Ascending aorta (tissue), 2 donors: ENCODE measurements around the gene TMED10. TPM values are rescaled to one million over a fixed set of nuclear protein-coding genes. Genes with fewer than 3 reads are reported as not detected.

Source experiments
- DNase-seq, 2 donors: peaks; one replicate each; pipeline ENCODE4 v3.0.0-alpha.2; 2019; ENCODE audit warnings: low spot score in 2 of 2
- H3K27ac ChIP-seq, 2 donors: fragments of 200-600 bp; sonication (generic); one replicate each; pipeline ENCODE4 v1.5.1; 2016 to 2017; ENCODE audit warnings: mild to moderate bottlenecking in 1 of 2
- H3K27me3 ChIP-seq: fragments of 200-600 bp; sonication (generic); one replicate; pipeline ENCODE4 v1.5.1; 2017
- H3K36me3 ChIP-seq, 2 donors: fragments of 200-600 bp; sonication (generic); one replicate each; pipeline ENCODE4 v1.5.1; 2016
- H3K4me1 ChIP-seq, 2 donors: fragments of 200-600 bp; sonication (generic); one replicate each; pipeline ENCODE4 v1.5.1; 2016 to 2017; ENCODE audit warnings: mild to moderate bottlenecking in 1 of 2
- H3K4me3 ChIP-seq, 2 donors: fragments of 200-600 bp; sonication (generic); one replicate each; pipeline ENCODE4 v1.5.1; 2016 to 2017; ENCODE audit warnings: mild to moderate bottlenecking in 1 of 2
- H3K9me3 ChIP-seq, 2 donors: fragments of 200-600 bp; sonication (generic); one replicate each; pipeline ENCODE4 v1.5.1; 2016
- intact Hi-C: fragments of 100-400 bp; cut with DNase I; formaldehyde crosslinking; loops from one replicate; pipeline ENCODE4 v1.15.1; 2023
- total RNA-seq: library from RNA; depleted of rRNA; stranded (reverse); fragments of >200 nt; gene quantifications from one replicate; pipeline ENCODE4 v1.1.0, GENCODE V29; 2016
- TF ChIP-seq, protein P1 (sequence below), 3 experiments: fragments of 200-600 bp in 2 of 3; fragments of 450-650 bp in 1 of 3; sonication (generic) in 2 of 3; IDR thresholded peaks; one replicate each; pipeline ENCODE4 v1.5.1; 2016 to 2019; ENCODE audit warnings: antibody characterized with exemption in 3 of 3, mild to moderate bottlenecking in 1 of 3, moderate library complexity in 1 of 3

The TMED10 gene
- total RNA-seq, 1 donor from 2014 or later: 190 TPM

DNA sequence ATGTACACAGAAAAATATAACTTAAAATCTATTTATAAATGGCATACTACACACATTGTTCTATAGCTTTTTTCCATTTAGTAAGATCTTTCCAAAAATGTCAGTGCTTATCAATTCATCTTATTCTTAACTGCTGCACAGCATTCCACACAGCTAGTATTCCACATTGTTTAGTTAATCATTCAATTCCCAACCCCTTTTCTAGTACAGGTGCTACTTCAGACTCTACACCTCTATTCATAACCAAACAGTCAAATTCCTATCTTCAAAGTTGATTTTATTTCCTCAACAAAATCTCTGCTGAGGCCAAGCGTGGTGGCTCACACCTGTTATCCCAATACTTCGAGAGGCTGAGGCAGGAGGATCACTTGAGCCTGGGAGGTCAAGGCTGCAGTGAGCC, 37.2 kb downstream of the TMED10 start:
- Histone ChIP-seq H3K36me3 (peaks cover 13 to 15% of the 10 kb centered on the region in 2 donors), H3K4me3 (no peak overlapping the region), H3K9me3 (no peaks in the 10 kb centered on the region), H3K27me3 (no peaks in the 10 kb centered on the region), H3K4me1 (peaks cover 4 to 13% of the 10 kb centered on the region in 2 donors), H3K27ac (no peak overlapping the region)
- no peak for DNase-seq
- TF ChIP-seq, protein P1, sequence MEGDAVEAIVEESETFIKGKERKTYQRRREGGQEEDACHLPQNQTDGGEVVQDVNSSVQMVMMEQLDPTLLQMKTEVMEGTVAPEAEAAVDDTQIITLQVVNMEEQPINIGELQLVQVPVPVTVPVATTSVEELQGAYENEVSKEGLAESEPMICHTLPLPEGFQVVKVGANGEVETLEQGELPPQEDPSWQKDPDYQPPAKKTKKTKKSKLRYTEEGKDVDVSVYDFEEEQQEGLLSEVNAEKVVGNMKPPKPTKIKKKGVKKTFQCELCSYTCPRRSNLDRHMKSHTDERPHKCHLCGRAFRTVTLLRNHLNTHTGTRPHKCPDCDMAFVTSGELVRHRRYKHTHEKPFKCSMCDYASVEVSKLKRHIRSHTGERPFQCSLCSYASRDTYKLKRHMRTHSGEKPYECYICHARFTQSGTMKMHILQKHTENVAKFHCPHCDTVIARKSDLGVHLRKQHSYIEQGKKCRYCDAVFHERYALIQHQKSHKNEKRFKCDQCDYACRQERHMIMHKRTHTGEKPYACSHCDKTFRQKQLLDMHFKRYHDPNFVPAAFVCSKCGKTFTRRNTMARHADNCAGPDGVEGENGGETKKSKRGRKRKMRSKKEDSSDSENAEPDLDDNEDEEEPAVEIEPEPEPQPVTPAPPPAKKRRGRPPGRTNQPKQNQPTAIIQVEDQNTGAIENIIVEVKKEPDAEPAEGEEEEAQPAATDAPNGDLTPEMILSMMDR (IDR thresholded peaks at IDR 0.05): no peak
- intact Hi-C loops: no loop called here

DNA sequence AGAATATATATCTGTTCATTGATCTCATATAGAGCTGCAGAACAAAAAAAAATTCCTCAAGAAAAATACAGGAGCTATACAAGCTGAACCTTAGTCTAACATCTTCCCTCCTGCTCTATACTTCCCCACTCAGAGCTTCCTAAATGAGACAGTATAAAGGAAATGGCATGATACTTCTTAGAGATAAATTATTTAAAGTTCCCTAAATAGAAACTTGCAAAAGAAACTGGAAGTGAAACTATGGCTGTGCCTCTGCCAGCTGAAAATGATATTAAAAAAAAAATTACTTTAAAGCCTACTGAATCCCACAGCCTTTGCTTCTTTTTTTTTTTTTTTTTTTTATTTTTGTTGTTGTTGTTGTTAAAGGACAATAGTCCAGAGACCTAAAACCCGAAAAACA, 37.9 kb downstream of the TMED10 start:
- no peak overlapping the region for H3K4me3 ChIP-seq
- peak overlapping the region in 1 of 2 donors; percentile 5 for H3K27ac ChIP-seq
- no peak for DNase-seq
- peaks cover 4 to 8% of the 10 kb centered on the region in 2 donors for H3K4me1 ChIP-seq
- TF ChIP-seq, protein P1 (IDR thresholded peaks at IDR 0.05): no peak
- peaks cover 20 to 22% of the 10 kb centered on the region in 2 donors for H3K36me3 ChIP-seq
- H3K9me3 ChIP-seq: no peaks in the 10 kb centered on the region
- no peaks in the 10 kb centered on the region for H3K27me3 ChIP-seq
- intact Hi-C loops: no loop called here

DNA sequence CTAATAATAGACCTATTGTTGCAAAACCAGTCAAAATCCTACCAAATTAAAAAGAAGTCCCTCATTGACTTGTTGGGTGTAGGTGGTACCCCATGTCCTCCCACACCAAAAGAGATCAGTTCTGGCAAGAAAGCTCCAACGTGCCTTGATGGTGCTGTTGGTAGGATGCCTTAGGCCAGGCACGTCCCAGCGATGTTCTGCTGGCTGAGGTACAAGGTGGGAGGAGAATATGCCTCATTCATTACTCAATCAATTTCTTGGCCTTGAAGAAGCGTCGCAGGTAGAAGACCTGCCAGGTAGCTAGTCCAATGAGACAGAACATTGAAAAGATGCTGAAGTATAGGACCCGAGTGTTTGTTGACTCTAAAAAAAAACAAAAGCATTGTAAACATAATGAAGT, 41.8 kb downstream of the TMED10 start:
- Histone ChIP-seq H3K9me3 (no peaks in the 10 kb centered on the region), H3K27me3 (no peaks in the 10 kb centered on the region), H3K4me3 (no peak overlapping the region), H3K4me1 (peaks cover 4 to 7% of the 10 kb centered on the region in 2 donors), H3K27ac (no peak overlapping the region), H3K36me3 (peaks cover 24% of the 10 kb centered on the region in 2 donors)
- TF ChIP-seq, protein P1 (IDR thresholded peaks at IDR 0.05): no peak
- no peak for DNase-seq
- intact Hi-C loops: loop anchor here (5.0 kb wide), 1 partner anchor 353 kb away; no protein-coding TSS in a partner anchor

DNA sequence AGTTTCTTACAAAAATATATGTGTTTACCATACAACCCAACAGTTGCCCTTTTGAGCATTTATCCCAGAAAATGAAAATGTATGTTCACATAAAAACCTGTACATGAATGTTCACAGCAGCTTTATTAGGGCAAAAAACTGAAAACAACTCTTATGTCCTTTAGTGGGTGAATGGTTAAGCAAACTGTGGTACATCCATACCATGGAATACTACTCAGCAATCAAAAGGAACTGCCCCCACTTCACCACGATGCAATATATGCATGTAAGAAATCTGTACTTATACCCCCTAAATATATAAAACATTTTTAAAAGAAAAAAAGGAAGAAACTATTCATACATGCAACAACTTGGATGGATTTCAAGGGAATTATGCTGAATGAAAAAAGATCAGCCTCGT, 42.8 kb downstream of the TMED10 start:
- no peaks in the 10 kb centered on the region for H3K9me3 ChIP-seq
- DNase-seq: no peak
- TF ChIP-seq, protein P1 (IDR thresholded peaks at IDR 0.05): no peak
- H3K36me3 ChIP-seq: peaks cover 24% of the 10 kb centered on the region in 2 donors
- no peaks in the 10 kb centered on the region for H3K27me3 ChIP-seq
- H3K4me3 ChIP-seq: no peak overlapping the region
- H3K27ac ChIP-seq: peak overlapping the region in 1 of 2 donors; percentile 4
- intact Hi-C loops: loop anchor here (5.0 kb wide), 1 partner anchor 354 kb away; no protein-coding TSS in a partner anchor
- H3K4me1 ChIP-seq: peaks cover 1 to 7% of the 10 kb centered on the region in 2 donors

DNA sequence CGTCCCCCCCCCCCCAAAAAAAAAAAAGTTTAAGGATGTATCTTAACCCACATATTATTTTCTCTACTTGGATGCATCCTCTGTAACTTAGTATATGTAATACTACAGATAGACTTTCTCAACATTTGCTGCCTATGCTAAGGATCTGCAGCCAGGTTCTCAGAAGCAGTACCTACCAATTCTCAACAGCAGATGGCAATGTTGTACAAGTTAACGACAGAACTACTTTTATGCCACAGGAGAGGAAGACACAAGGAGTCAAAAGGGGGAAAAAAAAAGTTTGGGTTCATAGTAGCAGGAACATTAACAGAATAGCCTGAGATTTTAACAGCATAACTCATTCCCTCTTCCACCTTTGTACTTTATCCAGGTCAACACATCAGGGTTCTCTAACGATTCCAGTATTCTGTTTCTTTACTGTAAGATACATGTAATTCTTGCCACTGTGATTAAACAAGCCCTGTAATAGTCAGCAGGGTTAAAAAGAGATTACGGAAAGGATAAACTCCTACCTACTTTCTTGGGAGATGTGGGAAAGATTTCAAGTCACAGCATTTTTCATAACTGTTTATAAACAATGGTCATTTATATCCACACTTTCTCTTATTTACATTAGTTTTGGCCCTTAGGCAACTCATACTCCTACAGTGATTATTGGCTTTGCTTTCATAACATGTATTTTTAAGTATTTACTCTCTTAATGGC, 43.9 kb downstream of the TMED10 start:
- H3K9me3 ChIP-seq: no peaks in the 10 kb centered on the region
- TF ChIP-seq, protein P1 (IDR thresholded peaks at IDR 0.05): peak; percentile 68 to 73 (median 71)
- H3K27me3 ChIP-seq: no peaks in the 10 kb centered on the region
- H3K36me3 ChIP-seq: peaks cover 24% of the 10 kb centered on the region in 2 donors
- H3K27ac ChIP-seq: peak overlapping the region; percentile 4 to 41
- H3K4me3 ChIP-seq: no peak overlapping the region
- intact Hi-C loops: loop anchor here (1.0 to 5.0 kb wide), 2 partner anchors 171 to 355 kb away; no protein-coding TSS in a partner anchor
- DNase-seq: no peak
- peaks cover 4 to 8% of the 10 kb centered on the region in 2 donors for H3K4me1 ChIP-seq
